GM12891 (cell line): ENCODE results near the gene CTNNA3.

Experiments used
- POLR2AphosphoS5 ChIP-seq: IDR thresholded peaks from 2 replicates; pipeline ENCODE4 v1.6.1; 2011; ENCODE audit warnings: low read depth, low read length, control low read depth
- TAF1 ChIP-seq: IDR thresholded peaks from 2 replicates; pipeline ENCODE4 v1.6.1; 2011; ENCODE audit warnings: low read depth, low read length, control low read depth

DNA sequence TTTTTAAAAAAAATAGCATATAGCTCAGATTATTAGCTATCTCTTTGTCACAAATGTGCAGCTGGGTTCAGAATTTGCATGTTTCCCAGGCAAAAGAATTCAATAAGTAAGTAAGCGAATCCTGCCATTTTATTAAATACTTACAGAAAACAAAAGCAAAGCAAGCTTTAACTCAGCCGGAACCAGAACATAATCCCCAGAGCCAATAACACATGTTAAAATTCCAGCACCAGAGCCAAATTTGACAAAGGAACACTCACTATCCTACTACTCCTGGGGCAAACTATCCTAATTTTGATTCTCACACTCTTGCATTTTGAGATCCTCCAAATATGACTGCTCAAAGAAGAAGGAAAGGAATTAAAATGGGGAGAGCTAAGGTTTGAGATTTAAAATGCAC is 737.5 kb downstream of the CTNNA3 start:
- TF ChIP-seq TAF1 (no peak), POLR2AphosphoS5 (no peak)
